GM18517 (cell line): ENCODE results near the gene MRTFB.

Experiments
- ATAC-seq: cut with Tn5 transposase; IDR thresholded peaks from one replicate; pipeline ENCODE4 v1.9.1; 2021; ENCODE audit warnings: mild to moderate bottlenecking, moderate library complexity; ENCODE audit not compliant: unreplicated experiment

Gene MRTFB

DNA sequence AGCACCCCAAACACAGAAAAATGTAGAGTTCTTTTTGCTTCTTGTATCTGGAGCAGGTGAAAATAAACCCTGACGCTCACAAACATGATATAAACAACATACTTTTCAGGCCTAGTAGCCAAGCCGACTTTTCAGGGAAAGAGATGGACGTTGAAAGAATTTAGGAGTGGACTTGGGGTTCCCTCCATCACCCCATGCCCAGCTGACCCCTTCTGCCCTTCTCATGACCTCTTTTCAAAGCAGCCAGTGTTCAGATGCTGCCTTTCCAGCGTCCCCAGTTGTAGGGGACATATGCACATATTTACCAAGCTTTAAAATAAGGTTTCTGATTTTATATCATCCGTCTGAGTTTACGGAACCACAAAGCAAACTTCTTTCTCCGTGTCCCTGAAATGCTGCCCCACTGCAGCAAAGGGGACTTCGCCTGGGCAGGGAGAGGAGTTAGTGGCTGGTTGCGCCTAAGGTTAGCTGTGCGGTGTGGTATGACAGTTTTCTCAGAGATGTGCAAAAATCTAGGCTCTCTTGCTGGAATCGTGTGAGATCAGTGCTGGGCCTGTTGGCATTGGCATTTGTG lies 235.5 kb downstream of the MRTFB start:
- no peak for ATAC-seq

DNA sequence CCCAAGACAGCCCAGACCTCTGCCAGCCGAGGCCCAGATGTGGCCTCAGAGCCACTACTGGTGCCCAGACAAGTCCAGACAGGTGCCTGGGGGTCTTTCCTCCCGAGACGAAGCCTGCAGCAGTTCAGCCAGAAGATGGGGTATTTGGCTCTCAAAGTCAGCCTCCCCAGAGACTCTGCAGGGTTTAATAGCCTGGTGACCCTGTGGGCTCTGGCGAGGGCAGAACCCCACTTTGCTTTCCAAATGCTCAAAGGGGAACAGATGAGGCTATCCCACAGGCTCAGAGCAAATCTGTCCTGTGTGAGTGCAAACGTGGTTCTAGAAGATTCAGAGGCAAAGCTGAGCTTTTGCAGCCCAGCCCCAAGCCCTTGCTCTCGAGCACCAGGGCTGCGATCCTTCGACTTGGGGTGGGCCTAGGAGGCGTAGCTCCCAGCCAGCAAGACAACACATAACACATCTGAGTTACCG lies 236.0 kb downstream of the MRTFB start:
- ATAC-seq, result no peak

DNA sequence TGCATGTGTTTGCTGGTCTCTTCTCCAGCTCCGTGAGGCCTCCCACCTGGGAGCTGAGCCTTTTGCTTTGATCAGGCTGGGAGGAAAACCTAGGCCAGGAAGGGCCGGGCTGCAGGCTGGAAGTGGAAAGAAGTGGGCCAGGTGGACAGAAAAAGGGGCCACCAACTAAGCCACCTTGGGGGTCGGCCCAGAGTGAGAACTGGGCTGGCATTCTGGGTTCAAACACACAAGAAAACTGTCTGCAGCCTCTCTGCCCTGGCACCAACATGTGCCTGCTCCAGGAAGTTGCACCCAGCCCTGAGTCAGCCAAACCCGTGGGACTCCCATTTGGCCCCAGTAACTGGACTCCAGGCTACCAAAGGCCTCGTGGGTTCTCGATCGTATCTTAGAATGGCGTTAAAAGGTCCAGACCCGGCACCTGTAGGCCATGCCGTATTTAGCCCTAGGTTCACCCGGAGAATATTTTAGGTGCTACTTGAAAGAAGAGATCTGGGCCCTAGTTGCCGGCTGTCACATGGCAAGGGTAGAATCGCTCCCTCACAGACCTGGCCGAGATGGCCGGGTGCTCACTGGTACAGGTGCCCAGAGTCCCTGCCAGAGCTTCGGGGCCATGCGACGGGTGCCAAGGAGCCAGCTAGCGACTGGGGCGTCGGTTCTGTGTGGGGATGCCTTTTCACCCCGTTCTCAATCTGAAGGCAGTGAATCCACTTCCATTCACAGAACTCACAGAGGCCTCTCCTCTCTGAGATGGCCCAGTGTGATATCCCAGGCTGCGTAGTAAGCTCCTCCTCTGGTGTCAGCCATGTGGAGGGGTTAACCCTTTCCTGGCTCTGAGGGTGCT lies 236.6 kb downstream of the MRTFB start:
- ATAC-seq, result no peak

DNA sequence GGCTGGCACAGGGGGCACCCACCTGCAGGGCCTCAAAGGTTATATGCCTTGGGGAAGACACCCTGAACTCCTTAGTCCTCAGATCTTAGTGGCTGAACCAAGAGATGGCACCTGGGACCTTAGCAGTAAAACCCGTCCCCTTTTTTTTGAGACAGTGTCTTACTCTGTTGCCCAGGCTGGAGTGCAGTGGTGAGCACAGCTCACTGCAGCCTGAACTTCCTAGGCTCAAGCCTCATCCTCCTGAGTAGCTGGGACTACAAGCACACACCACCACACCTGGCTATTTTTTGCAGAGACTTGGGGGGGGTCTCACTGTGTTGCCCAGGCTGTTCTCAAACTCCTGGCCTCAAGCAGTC lies 237.2 kb downstream of the MRTFB start:
- no peak for ATAC-seq

DNA sequence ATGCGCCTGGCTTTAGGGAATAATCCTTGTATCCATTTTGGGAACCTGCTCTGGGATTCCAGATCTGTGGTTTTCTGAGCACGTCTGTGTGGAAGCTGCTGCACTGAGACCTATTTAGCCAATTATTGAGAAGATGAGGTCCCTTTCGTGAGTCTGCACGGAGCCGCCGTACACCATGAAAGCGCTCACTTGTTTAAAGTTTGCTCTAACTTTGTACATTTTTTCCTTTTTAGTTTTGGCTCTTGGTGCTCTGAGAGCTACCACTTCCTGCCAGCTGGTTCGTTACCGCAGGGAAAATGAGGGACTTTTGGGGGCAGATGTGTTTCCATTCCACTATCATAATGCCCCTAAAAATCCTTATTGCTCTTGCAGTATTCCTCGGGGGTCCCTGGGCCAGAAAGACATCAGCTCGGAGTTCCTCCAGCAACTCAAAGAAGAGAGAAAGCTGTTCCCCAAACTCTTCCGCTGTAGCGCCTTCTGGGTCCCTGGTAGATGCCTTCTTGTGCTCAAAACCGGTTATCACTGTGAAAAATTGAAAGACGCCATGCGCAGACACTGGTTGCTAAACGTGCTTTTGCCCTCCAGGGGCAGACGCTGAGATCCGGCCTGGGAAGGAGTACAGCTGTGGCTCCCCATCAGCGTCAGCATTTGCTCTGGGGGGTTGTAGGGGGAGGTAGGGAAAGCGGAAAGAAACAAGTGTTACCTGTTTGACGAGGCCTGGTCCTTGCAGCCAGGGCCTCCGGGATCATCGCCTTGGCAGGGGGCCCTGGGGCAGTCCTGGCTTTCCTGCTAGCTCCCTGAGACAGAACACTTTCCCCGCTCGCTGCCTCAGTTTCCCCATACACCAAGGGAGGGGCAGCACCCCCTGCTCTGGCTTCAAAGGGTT lies 238.1 kb downstream of the MRTFB start:
- ATAC-seq, result no peak

DNA sequence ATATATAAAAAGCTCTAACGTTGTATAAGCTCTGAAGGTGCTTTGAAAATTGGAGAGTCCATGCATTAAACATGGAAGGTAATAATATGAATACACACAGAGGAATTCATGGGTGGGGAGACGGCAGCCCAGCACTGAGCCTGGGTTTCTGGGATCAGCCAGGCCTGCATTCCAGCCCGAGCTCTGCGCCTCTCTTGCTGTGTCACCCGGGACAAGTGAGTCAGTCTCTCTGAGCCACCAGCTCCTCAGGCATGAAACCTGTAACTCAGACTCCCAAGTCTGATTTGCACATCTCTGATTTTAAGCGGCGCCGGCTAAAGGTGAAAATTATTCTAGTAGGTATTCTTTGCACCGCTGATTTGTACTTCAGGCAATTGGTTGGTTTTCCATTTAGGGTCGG lies 238.8 kb downstream of the MRTFB start:
- ATAC-seq, result no peak

DNA sequence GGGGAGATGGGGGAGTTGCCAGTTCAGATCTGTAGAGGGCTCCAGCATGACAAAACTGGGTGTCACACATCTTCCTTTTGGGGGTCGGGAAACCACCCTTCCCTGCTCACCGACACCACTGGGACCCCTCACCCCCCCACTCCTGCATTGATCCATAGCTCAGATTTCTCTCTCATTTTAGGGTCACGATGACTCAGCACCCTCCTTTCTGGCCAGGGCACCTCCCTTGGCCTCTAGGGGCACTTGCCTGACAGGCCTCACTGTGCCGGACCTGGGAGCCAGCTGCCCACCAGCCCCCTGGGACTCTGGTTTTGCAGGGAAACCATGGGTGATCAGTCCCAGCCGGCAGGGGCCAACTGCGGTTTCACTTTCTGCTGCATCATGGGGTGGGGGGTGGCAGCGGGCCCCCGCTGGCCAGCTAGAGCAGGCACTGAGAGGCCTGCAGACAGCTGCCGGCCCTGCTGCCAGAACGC lies 239.4 kb downstream of the MRTFB start:
- peak; percentile 58 for ATAC-seq

DNA sequence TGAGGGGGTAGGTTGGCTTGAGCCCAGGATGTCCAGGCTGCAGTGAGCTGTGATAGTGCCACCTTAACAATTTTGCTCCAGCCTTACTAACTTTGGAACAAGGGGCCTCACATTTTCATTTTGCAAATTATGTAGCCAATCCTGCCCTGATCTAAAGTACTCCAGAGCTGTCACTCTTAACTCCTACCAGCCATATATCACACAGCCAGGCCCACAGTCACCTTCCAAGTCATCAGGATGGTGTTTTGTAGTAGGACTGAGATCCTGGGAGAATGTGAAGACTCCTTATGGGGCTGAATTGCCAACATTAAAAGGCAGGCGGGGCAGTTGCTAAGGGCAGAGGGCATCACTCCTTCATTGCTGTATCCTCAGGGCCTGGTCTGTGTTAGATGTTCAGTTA lies 243.0 kb downstream of the MRTFB start:
- no peak for ATAC-seq

DNA sequence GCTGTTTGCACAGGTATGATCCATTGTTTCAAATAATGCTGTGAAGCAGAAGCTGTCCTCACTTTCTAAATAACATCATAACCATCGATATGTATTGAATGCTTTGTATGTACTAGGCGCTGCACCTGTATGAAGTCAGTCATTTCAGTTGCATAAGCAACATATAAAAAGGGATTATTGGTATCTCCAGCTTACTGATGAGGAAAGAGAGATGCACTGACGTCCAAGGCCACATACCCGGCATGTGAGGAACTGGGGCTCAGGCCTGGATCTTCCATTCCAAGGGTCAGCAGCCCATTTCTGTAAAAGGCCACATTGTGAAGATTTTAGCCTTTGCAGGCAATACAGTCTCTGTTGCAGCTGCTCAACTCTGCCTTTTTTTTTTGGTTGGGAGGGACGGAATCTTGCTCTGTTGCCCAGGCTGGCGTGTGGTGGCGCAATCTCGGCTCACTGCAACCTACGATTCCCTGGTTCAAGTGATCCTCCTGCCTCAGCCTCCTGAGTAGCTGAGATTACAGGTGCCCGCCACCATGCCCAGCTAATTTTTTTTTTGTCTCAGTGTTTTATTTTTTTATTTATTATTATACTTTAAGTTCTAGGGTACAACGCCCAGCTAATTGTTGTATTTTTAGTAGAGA lies 244.7 kb downstream of the MRTFB start:
- ATAC-seq, result no peak
